ENCODE measurements around the gene OFD1.

- TF ChIP-seq GATA3 (IDR thresholded peaks at IDR 0.05; ENCODE audit: low read depth, low read length): no peak
- no peak for TF ChIP-seq GATA2 (IDR thresholded peaks at IDR 0.05; ENCODE audit: low read depth, low read length)
Observed at GRCh38 chrX:13750204-13750603, 15.7 kb downstream of the OFD1 start.
